Urothelium cell line (cell line): ENCODE results near the gene HOXB6.

Experiments used
- DNase-seq: peaks from one replicate; pipeline ENCODE4 v3.0.0; 2011; ENCODE audit warnings: low spot score, mixed read lengths
- FAIRE-seq: peaks from 2 replicates; lab custom pipeline; 2011; peaks lifted over from hg19 to GRCh38; lab: Jason Lieb, UNC

Gene HOXB6

GRCh38 chr17:48611213-48611612, 6.4 kb upstream of the HOXB6 start:
- DNase-seq (peak; percentile 52), FAIRE-seq (no peak)

- FAIRE-seq (no peak), DNase-seq (peak; percentile 84)
Measured at GRCh38 chr17:48610282-48611211, 5.8 kb upstream of the HOXB6 start, which contains the start of gene HOXB7. TSS of gene HOXB7 (minus strand) at chr17:48611017. CDS start at chr17:48610918, 99 bp downstream.

- DNase-seq (no peak), FAIRE-seq (no peak)
Measured at GRCh38 chr17:48609759-48610281, 5.0 kb upstream of the HOXB6 start.

- no peak for DNase-seq
- FAIRE-seq = no peak
Measured at GRCh38 chr17:48609033-48609432, 4.2 kb upstream of the HOXB6 start.

- FAIRE-seq (no peak), DNase-seq (no peak)
Measured at GRCh38 chr17:48608494-48608834, 3.7 kb upstream of the HOXB6 start.

GRCh38 chr17:48606892-48607614, 2.3 kb upstream of the HOXB6 start:
- FAIRE-seq (no peak), DNase-seq (no peak)

GRCh38 chr17:48605991-48606891, 1.5 kb upstream of the HOXB6 start:
- FAIRE-seq (no peak), DNase-seq (no peak)

- DNase-seq (no peak), FAIRE-seq (no peak)
Measured at GRCh38 chr17:48605409-48605919, 678 bp upstream of the HOXB6 start.

- peak; percentile 79 for DNase-seq
- FAIRE-seq = peak; percentile 56
Measured at GRCh38 chr17:48603959-48604769, 622 bp downstream of the HOXB6 start.

GRCh38 chr17:48601539-48602425, 3.0 kb downstream of the HOXB6 start:
- FAIRE-seq = no peak
- DNase-seq = no peak

- DNase-seq (no peak), FAIRE-seq (no peak)
Measured at GRCh38 chr17:48601207-48601538, 3.6 kb downstream of the HOXB6 start.

GRCh38 chr17:48600244-48601098, 4.3 kb downstream of the HOXB6 start:
- FAIRE-seq (no peak), DNase-seq (no peak)

- peak; percentile 50 for FAIRE-seq
Measured at GRCh38 chr17:48599354-48599753, 5.4 kb downstream of the HOXB6 start.

GRCh38 chr17:48598736-48599135, 6.0 kb downstream of the HOXB6 start:
- FAIRE-seq (no peak), DNase-seq (no peak)

More at GRCh38 chr17:48599354-48599753, 5.4 kb downstream of the HOXB6 start:
- no peak for DNase-seq

- DNase-seq (no peak), FAIRE-seq (no peak)
Measured at GRCh38 chr17:48597778-48598631, 6.8 kb downstream of the HOXB6 start.

- no peak for FAIRE-seq
Measured at GRCh38 chr17:48597528-48597777, 7.3 kb downstream of the HOXB6 start.

More at GRCh38 chr17:48597528-48597777, 7.3 kb downstream of the HOXB6 start:
- no peak for DNase-seq
